Measurements from ENCODE around the gene FMNL1. TPM values are rescaled to one million over a fixed set of nuclear protein-coding genes. Genes with fewer than 3 reads are reported as not detected.

FMNL1 gene
- total and polyA plus RNA-seq, 10 of the 15 experiments (the other 5 are each of a cell fraction or from before 2014, with no cell fraction given): 3.3 to 108 (median 19.5) TPM

GRCh38 chr17:45186801-45187354, 34.8 kb upstream of the FMNL1 start:
- no peak for FAIRE-seq
- WGBS (ENCODE audit: insufficient coverage, insufficient replicate concordance, low lambda C conversion rate, missing lambda C conversion rate): 86% methylated on average over 6 of the region's 7 CpGs
- no peaks in the 10 kb centered on the region for H3K36me3 ChIP-seq (ENCODE audit: control insufficient read depth in 2 of 2, insufficient read depth in 2 of 2, low read length in 1 of 2)
- H3K9me3 ChIP-seq (replicated peaks; ENCODE audit: control insufficient read depth, insufficient read depth, low read length): no peaks in the 10 kb centered on the region
- no peak overlapping the region for H3K4me3 ChIP-seq
- no peak for DNase-seq (ENCODE audit: low read depth, low spot score)
- H3K9ac ChIP-seq (ENCODE audit: control insufficient read depth, insufficient read depth, low read length): no peak overlapping the region
- no peak for ATAC-seq
- H4K20me1 ChIP-seq (ENCODE audit: control insufficient read depth, insufficient read depth): no peaks in the 10 kb centered on the region
- no peaks in the 10 kb centered on the region for H3K4me1 ChIP-seq (ENCODE audit: control insufficient read depth, insufficient read depth, low read length)
- POLR2A ChIA-PET: no interaction called here
- H2AFZ ChIP-seq (ENCODE audit: control insufficient read depth, low read depth, low read length): no peak overlapping the region
- intact Hi-C loops (cut with micrococcal nuclease; ENCODE audit: unreplicated experiment): no loop called here
- no peak for TF ChIP-seq MYC (IDR thresholded peaks at IDR 0.05; ENCODE audit: insufficient read depth, insufficient read length, insufficient replicate concordance, low read length, severe bottlenecking)
- no peak for TF ChIP-seq SUPT20H (IDR thresholded peaks at IDR 0.05; ENCODE audit: borderline replicate concordance, control insufficient read depth, low read depth, low read length)
- no peak for TF ChIP-seq PAX5 (IDR thresholded peaks at IDR 0.05; ENCODE audit: borderline replicate concordance, low read depth, low read length)
- TF ChIP-seq ATF3 (IDR thresholded peaks at IDR 0.05; ENCODE audit: borderline replicate concordance, extremely low read depth, low read depth, low read length): no peak
- TF ChIP-seq YY1 (IDR thresholded peaks at IDR 0.05; ENCODE audit: low read depth, low read length): no peak
- no peak for TF ChIP-seq CHD2 (IDR thresholded peaks at IDR 0.05; ENCODE audit: borderline replicate concordance, low read depth, low read length)
- TF ChIP-seq STAT3 (IDR thresholded peaks at IDR 0.05; ENCODE audit: low read depth, low read length): no peak
- no peak for TF ChIP-seq BHLHE40 (IDR thresholded peaks at IDR 0.05; ENCODE audit: borderline replicate concordance in 1 of 2, low read depth in 2 of 2, low read length in 1 of 2)
- no peak for TF ChIP-seq EP300 (IDR thresholded peaks at IDR 0.05; ENCODE audit: borderline replicate concordance in 1 of 2, control insufficient read depth in 1 of 2, low read depth in 2 of 2, low read length in 2 of 2)
- TF ChIP-seq E4F1 (IDR thresholded peaks at IDR 0.05; ENCODE audit: borderline replicate concordance, partially characterized antibody): no peak
- no peak for TF ChIP-seq NRF1 (conservative IDR thresholded peaks at IDR 0.05; ENCODE audit: low read depth, low read length)
- no peak for TF ChIP-seq IKZF1 (conservative IDR thresholded peaks at IDR 0.05)
- TF ChIP-seq BRCA1 (IDR thresholded peaks at IDR 0.05; ENCODE audit: low read depth, low read length): no peak
- no peak for TF ChIP-seq SUZ12 (IDR thresholded peaks at IDR 0.05; ENCODE audit: unreplicated experiment)
- no peak for TF ChIP-seq MYB (IDR thresholded peaks at IDR 0.05; ENCODE audit: borderline replicate concordance, low read depth, low read length)
- TF ChIP-seq CHD4 (IDR thresholded peaks at IDR 0.05): no peak
- H3K27ac ChIP-seq (ENCODE audit: control insufficient read depth, insufficient read depth): no peak overlapping the region
- in situ Hi-C loops (cut with MboI): no loop called here
- H3K79me2 ChIP-seq (ENCODE audit: control insufficient read depth, insufficient read depth, low read length): no peaks in the 10 kb centered on the region
- H3K27me3 ChIP-seq (replicated peaks in 1 of 2; ENCODE audit: control insufficient read depth in 2 of 2, insufficient read depth in 2 of 2, low read length in 1 of 2): no peaks in the 10 kb centered on the region
- CTCF ChIA-PET: interaction anchor here (3.0 to 3.3 kb wide), 2 partner anchors 11 to 51 kb away, joined by 16 to 29 read pairs; partner anchors contain the start of gene ACBD4
- RAD21 ChIA-PET (ENCODE audit: unreplicated experiment): no interaction called here
- H3K4me2 ChIP-seq (ENCODE audit: control insufficient read depth, insufficient read depth): no peak overlapping the region
- BruUV-seq (replicated peaks): no TSS peak
- SMC1A ChIA-PET (ENCODE audit: uncharacterized antibody, unreplicated experiment): no interaction called here
